NCI-H69 (cell line): ENCODE data around the gene ZBED4.
"Not testable (repeated sequence)": the region's sequence is repeated elsewhere in the genome, so short reads cannot be mapped to it uniquely, and the experiment has no call there.

Experiments
- DNase-seq: peaks from one replicate; lab custom pipeline; 2025; lab: John Stamatoyannopoulos, UW

Gene ZBED4

DNA sequence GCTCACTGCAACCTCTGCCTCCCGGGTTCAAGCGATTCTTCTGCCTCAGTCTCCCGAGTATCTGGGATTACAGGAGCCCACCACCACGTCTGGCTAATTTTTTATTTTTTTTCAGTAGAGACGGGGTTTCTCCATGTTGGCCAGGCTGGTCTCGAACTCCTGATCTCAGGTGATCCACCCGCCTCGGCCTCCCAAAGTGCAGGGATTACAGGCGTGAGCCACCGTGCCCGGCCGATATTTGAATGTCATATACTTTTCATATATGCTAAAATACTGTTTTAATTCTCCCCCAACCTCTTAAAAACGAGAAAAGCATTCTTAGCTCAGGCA is 1.1 kb upstream of the ZBED4 start:
- DNase-seq = not testable (repeated sequence)

DNA sequence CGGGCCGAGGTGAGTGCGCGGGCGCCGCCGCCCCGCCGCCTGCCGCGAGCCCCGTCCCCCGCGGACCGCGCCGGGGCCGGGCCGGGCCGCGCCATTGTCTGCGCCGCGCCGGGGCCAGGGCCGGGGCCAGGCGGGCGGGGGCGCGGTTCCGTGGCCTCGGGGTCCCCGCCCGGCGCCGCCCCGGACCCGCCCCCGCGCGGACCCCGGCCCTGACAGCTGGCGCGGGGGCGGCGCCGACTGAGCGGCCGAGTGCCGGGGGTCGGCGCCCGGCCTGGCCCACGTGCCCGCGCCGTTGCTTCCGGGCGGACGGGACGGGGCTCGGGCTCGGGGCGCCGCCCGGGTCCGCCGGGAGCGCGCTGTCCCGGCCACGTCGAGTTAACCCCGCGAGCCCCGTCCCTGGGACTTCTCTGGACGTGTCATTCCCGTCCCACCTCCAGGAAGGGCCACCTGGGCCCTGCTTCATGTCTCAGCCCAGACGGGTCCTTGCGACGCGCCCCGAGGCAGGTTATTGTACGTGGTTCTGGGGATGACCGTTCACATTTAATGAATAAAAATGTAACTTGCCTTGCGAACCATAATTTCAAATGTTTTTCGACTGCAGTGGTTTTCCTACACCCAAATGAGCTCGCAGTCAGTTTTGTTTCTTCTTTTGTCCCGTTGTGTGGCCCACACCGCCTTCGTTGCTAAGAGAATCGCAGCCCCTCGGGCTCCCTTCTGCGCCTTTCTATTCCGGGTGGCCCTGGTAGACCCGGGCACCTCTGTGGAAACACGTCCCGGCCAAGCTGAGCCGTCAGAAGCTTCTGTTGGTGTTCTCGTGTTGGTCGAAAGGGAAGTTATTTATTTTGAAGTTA is 562 bp downstream of the ZBED4 start:
- peak; percentile 73 for DNase-seq

DNA sequence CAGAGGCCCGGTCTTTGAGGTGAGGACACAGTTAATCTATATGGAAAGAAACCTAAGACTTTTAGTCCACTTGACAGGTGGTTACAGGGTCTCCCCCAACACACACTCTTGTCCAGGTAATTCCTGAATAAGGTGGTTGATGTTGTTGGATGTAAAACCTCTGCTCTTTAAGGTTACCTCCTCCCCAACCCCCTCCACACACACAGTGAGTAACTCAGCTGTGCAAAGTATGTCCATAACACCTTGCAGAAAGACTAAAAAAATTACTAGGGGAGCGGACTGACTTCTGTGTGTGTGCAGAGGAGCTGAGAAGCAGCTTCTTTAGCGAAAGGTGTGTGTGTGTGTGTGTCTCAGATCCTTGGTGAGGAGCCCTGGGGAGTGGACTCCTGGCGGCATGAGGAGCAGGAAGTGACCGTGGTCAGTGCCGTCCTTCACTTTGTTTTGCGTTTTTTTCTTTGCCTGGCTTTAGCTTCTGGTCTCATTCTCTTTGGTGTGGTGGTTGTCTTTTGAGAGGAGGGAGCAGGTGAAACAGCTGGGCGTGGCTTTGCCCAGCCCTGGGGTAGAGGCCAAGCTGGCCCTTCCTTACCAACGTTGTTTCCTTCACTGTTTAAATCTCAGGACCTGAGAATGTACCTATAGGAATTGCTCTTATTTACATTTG is 1.7 kb downstream of the ZBED4 start:
- DNase-seq = peak; percentile 15

DNA sequence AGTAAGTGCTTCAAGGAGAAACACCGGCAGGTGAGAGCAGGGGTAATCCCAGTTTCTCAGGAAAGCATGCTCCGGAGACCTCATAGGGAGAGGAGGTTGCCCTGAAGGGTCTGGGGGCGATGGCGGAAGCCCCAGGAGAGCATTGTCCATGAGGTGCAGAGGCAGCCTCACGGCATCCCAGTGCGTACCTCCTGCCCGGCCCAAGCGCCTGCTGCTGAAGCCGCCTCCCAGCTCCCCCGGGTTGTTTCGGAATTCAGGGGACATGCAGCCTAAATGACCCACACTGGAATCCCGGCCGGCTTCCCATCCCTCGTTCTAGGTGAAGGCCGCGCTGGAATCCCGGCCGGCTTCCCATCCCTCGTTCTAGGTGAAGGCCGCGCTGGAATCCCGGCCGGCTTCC is 2.7 kb downstream of the ZBED4 start:
- no peak for DNase-seq

DNA sequence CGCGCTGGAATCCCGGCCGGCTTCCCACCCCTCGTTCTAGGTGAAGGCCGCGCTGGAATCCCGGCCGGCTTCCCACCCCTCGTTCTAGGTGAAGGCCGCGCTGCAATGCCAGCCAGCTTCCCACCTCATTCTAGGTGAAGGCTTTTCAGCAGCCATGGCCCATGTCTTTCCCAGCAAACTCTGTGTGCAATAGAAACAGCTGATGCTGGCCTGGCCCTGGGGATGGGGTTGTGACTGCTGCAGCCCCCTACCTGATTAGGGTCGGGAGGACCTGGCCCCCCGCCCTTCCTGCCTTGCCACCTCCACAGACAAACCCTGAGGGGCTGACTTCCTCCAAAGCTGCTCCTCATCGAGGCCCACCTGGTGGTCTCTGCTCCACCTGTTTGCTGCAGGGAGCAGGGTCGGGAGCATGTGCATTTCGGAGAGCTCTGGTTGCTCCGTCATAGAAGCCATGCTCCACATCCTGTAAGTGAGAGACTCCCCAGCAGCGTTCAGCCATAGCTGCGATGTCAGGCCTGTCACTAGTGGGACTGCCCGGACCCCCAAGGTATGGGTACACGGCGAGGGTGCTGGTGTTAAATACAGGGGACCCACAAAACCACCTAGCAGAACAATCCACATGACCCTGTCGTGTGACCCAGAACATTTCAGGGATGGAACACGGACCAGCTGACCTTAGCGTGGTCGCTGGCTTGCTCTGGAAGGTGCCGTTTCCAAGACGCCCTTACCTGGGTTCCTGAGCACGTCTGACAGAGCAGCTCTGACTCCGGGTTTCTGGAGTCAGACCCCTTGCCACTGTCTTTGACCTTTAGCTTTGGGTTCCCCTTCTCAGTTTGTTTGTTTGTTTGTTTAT is 3.3 kb downstream of the ZBED4 start:
- DNase-seq = no peak

DNA sequence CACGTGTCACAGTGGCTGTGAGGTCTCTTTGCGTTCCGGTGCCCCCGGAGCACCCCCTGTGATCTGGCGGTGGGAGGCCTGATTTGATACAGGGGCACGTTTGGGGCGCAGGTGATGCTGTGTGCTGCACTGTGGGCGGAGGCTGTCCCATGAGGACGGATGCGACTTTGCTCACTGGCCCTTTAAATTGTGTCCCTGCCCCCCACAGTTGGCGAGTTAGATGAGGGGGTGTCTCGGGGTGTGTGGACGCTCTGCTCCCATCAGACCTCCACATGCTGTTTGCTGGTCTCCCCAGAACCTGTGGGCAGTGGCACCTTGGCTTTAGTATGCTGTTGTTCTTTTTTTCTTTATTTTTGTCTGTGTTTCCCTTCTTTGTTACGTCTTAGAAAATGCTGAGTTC is 5.2 kb downstream of the ZBED4 start:
- DNase-seq = no peak

DNA sequence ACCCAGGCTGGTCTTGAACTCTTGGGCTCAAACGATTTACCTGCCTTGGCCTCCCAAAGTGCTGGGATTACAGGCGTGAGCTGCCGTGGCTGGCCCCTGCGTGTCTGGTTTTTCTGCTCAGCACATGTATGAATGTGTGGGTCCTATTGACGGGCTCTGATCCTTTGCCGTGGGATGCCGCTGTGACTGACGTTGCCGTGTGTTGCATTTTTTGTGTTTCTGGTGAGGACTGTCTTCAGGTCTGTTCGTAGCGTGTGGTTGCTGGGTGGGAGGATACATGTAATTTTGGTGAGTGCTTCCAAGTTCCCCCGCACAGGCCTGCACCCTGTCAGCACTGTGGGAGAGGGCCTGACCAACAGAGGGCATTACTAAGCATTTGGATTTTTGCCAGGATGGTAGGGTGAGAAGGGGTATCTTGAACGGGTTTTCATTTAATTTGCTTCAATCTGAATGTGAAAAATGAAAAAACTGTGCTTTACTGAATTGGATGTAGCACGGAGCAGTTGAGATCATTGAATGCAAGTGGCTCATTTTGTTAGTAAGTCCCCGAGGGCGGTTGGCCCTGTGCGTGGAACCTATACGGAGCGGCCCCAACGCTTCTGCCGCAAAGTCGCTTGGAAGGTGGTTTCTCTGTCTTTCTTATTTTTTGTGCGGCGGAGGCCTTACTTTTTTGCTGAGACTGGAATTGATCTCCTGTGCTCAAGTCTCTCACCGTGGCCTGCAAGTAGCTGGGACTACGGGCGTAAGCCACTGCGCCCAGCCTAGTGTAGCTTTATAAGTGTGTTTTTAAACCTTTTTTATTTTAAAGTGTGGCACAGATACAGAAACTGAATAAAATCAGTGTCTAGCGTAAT is 8.2 kb downstream of the ZBED4 start:
- peak; percentile 10 for DNase-seq

DNA sequence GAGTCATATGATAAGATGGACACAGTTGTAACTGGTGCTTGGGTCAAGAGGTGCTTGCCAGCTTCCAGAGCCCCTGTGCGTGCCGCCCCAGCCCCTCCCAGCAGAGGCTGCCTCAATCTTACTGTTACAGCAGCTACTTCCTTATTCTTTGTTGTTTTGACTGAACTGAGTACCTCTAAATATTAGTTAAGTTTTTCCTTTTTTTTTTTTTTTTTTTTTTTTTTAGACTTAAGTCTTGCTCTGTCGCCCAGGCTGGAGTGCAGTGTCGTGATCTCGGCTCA is 8.8 kb downstream of the ZBED4 start:
- no peak for DNase-seq

DNA sequence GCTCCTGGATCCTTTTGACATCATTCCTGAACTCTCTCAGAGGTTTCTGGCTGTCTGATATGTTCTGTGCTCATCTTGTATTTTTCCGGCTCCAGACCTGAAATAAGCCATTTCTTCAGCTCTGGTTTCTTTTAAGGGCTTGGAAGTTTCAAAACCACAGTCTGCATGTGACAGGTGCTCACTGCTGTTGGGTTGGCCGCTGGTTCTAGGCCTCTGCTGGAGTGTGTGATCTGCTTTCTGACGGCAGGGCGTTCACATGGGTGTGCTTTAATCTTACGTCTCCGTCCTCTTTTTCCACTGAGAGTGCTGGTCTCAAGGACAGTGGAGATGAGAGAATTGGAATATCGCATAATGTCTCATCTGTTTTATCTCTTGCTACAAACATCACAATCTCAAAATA is 10.3 kb downstream of the ZBED4 start:
- DNase-seq = no peak

DNA sequence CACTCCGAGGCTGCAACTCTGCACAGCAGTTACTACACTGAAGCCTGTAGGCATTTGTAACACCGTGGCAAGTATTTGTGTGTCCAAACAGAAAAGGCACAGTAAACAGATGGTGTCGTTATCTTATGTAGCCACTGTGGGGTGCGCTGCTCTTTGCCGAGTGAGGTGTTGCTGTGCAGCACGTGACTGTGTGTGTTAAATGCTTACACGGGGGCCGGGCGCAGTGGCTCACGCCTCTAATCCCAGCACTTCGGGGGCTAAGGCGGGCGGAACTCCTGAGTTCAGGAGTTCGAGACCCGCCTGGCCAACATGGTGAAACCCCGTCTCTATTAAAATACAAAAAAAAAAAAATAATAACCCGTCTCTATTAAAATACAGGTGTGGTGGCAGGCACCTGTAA is 11.5 kb downstream of the ZBED4 start:
- no peak for DNase-seq

DNA sequence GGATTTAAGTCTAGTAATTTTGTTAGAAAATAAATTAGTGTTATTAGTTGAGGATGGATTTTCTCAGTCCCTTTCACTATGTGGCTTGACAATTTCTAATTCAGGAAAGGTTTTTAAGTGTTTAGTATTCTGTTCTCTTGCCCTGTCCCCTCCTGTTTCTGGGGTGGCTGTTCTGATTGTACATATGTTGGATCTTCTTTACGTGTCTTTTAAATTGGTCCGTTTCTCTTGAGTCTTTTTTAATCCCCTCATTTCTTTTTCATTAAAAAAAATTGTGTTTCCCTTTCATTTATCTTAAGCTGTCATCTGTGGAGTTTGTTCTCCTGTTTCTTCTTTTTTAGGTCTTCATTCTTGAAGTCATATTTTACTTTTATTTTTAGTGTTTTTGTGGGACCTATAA is 12.5 kb downstream of the ZBED4 start:
- no peak for DNase-seq

DNA sequence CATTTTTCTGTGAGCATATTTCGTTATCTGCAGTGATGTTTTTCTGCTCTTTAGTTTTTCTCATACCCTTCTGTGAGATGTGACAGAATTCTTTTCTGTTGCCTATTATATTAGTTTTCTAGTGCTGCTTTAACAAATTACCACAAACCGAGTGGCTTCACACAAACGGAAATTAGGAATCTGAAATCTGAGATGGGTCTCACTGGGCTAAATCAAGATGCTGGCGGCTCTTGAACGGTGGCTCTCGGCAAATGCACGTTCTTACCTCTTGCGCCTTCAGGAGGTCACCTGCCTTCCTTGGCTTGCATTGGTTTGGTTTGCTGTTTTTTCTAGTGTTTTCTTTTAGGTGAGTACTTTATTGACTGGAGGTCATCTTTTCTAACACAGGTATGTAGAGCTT is 13.0 kb downstream of the ZBED4 start:
- no peak for DNase-seq

DNA sequence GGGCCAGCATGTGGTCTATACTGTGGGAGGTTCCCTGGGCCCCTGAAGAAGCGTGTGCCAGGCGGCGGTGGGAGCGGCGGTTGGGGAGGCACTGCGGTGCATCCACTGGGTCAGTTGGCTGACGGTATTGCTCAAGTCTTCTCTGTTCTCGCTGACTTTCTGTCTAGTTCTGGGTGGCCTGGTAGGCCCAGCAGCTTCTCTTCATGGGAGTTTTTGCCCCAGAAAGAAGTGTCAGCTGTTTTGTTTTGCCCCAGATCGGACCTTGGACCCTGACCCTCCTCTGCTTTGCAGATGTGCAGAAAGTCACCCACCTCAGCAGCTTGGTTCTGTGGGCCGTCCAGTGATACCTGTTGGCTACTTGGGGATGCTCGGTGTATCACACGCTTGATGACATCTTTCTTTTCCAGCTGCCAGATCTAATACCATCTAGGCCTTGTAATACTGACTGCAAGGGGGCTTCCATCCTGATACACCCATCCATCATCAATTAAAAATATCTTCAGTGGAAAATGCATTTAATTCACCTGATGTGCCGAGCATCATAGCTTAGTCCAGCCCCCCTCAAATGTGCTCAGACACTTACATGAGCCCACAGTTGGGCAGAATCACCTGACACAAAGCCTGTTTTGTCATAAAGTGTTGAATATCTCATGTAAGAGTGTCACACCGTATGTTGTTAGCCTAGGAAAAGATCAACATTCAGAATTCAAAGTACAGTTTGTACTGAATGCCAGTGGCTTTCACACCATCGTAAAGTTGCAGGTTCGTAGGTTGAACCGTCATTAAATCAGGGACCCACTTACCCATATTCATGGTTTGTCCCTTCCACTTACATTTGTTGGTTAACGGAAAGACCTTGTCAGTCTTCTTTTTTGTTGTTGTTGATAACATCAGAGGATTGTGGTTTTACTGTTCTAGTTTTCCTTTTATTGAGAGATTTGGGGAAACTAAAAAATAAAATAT is 13.9 kb downstream of the ZBED4 start:
- DNase-seq = no peak

DNA sequence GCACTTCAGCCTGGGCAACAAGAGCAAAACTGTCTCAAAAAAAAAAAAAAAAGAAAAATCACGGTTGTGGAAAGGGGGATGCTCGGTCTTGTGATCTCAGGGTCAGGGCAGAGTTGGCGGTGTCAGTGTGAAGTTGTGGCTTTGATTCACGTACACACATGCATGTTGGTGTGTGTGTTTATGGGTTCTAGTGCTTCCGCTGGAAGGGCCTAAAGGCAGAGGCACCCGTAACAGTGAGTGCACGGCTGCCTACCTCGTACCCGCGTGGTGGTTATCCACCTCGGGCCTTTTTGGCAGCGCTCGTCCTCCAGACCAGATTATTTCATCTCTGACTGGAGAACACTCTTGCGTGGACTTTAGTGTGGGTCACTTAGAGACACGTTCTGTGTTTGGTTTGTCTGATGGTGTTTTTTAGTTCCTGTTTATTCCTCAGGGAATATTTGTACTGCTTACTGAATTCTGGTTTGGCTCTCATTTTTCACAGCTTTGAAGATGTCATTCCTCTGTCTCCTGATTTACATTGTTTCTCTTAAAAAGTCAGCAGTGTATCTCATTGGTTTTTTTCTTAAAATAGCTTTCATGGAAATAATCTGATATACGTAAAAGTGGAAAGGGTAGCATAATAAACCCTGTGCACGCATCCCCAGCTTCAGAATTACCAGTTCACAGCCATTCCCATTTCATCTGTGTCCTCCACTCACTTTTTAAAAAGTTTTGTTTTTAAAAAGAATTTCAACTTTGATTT is 15.6 kb downstream of the ZBED4 start:
- no peak for DNase-seq

DNA sequence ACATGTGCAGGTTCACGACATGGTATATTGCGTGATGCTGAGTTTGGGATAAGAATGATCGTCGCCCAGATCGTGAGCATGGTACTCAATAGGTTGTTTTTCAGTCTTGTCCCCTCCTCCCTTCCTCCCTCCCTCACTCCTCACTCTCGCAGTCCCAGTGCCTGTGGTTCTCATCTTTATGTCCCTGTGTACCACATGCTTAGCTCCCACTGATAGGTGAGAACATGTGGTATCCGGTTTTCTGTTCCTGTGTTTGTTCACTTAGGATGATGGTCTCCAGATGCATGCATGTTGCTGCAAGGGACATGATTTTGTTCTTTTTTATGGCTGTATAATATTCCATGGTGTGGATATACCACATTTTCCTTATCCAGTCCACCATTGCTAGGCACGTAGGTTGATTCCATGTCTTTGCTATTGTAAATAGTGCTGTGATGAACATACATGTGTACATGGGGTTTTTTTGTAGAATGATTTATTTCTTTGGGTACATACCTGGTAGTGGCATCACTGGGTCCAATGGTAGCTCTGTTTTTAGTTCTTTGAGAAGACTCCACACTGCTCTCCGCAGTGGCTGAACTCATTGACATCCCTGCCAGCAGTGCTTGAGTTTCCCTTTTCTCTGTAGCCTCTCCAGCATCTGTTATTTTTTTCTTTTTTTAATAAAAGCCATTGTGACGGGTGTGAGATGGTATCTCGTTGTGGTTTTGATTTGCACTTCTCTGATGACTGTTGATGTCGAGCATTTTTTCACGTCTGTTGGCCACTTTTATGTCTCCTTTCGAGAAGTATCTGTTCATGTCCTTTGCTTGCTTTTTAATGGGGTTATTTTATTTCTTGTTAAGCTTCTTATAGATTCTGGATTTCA is 16.4 kb downstream of the ZBED4 start:
- DNase-seq = no peak

DNA sequence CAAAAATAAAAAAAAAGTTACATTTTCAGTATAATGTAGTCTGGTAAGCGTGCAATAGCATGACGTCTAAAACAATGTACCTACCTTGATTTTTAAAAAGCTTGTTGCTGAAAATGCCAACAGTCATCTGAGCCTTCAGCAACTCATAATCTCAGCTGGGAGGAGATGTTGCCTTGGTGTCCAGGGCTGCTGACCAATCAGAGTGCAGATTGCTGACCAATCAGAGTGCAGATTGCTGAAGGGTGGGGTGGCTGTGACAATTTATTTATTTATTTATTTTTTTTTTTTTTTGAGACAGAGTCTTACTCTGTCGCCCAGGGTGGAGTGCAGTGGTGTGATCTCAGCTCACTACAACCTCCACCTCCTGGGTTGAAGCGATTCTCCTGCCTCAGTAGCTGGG is 17.8 kb downstream of the ZBED4 start:
- DNase-seq = no peak

DNA sequence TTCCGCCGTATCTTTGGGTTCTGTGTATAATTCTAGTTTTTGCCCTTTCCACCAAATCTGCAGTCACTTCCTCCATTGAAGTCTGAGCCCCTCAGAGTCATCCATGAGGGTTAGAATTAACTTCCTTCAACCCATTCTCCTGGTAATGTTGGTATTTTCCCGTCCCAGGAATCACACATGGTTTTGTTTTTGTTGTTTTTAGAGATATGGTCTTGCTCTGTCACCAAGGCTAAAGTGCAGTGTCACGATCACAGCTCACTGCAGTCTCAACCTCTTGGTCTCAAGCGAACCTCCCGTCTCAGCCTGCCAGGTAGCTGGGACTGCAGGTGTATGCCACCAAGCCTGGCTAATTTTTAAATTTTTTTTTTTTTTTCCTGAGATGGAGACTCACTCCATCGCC is 18.7 kb downstream of the ZBED4 start:
- DNase-seq = no peak

DNA sequence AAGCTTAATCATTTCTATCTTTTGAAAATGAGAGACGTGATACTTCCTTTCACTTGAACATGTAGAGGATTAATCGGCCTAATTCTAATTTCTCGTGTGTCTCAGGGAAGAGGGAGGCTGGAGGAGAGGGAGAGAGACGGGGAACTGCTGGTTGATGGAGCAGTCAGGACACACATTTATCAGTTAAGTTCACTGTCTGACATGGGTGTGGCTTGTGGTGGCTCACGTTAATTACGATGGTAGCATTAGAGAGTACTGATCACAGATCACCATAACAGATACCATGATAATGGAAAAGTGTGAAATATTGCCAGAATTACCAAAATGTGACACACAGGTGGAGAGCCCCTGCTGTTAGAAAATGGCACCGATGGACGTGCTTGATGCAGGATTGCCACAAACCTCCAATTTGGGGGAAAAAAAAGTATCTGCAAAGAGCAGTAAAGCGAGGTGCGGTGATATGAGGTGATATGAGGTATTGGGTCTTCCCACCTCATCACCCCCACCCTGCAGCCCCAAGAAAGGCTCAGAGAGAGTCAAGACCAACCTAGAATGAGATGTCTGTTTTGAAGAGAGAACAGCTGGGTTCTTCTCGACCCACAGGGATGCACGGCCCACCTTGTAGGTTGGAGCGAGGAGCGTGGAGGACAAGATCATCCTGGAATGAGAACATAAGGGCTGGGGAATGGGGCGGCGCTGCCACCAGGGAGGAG is 19.7 kb downstream of the ZBED4 start:
- no peak for DNase-seq

DNA sequence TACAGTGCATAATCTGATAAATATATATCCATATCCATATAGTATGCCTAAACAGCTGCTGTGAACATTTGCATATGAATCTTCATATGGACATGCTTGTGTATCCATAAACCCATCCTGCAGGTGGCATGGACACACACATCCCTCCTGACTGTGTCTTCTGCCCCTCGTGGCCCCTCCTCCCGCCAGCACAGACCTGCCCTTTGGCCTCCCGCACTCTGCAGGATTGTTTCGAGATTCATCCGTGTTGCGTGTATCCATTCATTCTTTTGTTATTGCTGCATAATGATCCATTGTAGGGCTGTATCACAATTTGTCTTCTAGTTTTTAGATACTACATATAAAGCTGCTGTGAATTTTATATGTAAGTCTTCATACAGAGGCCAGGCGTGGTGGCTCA is 24.0 kb downstream of the ZBED4 start:
- no peak for DNase-seq
